Stimulated activated CD8-positive, alpha-beta memory T cell treated with anti-CD3 and anti-CD28 coated beads, Interleukin-7, amount 100 ng/mL, for 24 hours (primary cell): Measurements from ENCODE around the gene PDZD7.

Experiments used
- DNase-seq: peaks from one replicate; pipeline ENCODE4 v3.0.0-alpha.2; 2020; ENCODE audit warnings: low read depth

Gene PDZD7

GRCh38 chr10:101000915-101001658, 29.8 kb downstream of the PDZD7 start:
- DNase-seq = no peak

GRCh38 chr10:101000127-101000914, 30.6 kb downstream of the PDZD7 start:
- no peak for DNase-seq

GRCh38 chr10:100999742-101000126, 31.2 kb downstream of the PDZD7 start, which contains the start of gene LZTS2:
Gene LZTS2 (plus strand): TSS chr10:100999808. CDS start chr10:101002539, 2,731 bp downstream.
- DNase-seq = no peak

- peak; percentile 43 for DNase-seq
Observed at GRCh38 chr10:100998991-100999741, 31.8 kb downstream of the PDZD7 start.

GRCh38 chr10:100998183-100998990, 32.5 kb downstream of the PDZD7 start:
- DNase-seq = no peak

- DNase-seq = peak; percentile 55
Observed at GRCh38 chr10:100997360-100998182, 33.4 kb downstream of the PDZD7 start.

- DNase-seq = no peak
Observed at GRCh38 chr10:100996678-100997359, 34.1 kb downstream of the PDZD7 start.

- no peak for DNase-seq
Observed at GRCh38 chr10:100995181-100995580, 35.7 kb downstream of the PDZD7 start.

- no peak for DNase-seq
Observed at GRCh38 chr10:100993986-100994708, 36.8 kb downstream of the PDZD7 start.

GRCh38 chr10:100989088-100989487, 41.8 kb downstream of the PDZD7 start:
- no peak for DNase-seq

- DNase-seq = no peak
Observed at GRCh38 chr10:100988166-100988565, 42.8 kb downstream of the PDZD7 start.

- DNase-seq = no peak
Observed at GRCh38 chr10:100987685-100988049, 43.3 kb downstream of the PDZD7 start.

- peak; percentile 70 for DNase-seq
Observed at GRCh38 chr10:100986952-100987684, 43.8 kb downstream of the PDZD7 start, which contains the start of the genes MRPL43 and TWNK. Gene MRPL43 (minus strand): TSS chr10:100987497. CDS start chr10:100987443, 54 bp downstream. Gene TWNK (plus strand): TSS chr10:100987543. CDS start chr10:100988211, 668 bp downstream.

GRCh38 chr10:100986623-100986951, 44.3 kb downstream of the PDZD7 start:
- DNase-seq = no peak

- DNase-seq = no peak
Observed at GRCh38 chr10:100985336-100985735, 45.6 kb downstream of the PDZD7 start.

- DNase-seq = no peak
Observed at GRCh38 chr10:100984672-100985177, 46.2 kb downstream of the PDZD7 start.

- DNase-seq = no peak
Observed at GRCh38 chr10:100983868-100984671, 46.9 kb downstream of the PDZD7 start.
